CD4-positive, alpha-beta memory T cell (primary cell): ENCODE data around the gene COL5A1. TPM values are rescaled to one million over a fixed set of nuclear protein-coding genes. Genes with fewer than 3 reads are reported as not detected.

Experiments
- CTCF ChIA-PET: fragments of 350-600 bp; sonication (Branson Sonifier 250); formaldehyde crosslinking; loops from one replicate; lab custom pipeline; 2021; ENCODE audit warnings: inconsistent platforms; ENCODE audit not compliant: partially characterized antibody; lab: Charles Lee
- POLR2A ChIA-PET: fragments of 350-600 bp; sonication (Branson Sonifier 250); formaldehyde crosslinking; loops from one replicate; lab custom pipeline; 2021; ENCODE audit not compliant: partially characterized antibody; lab: Charles Lee
- DNase-seq, 5 donors: peaks; one replicate each; pipeline versions ENCODE4 v3.0.0 to v3.0.0-alpha.2; 2020 to 2022; ENCODE audit warnings: mixed read lengths in 1 of 5
- H3K27ac ChIP-seq: one replicate; pipeline ENCODE4 v1.7.0; 2013; ENCODE audit warnings: low read depth, low read length
- H3K27me3 ChIP-seq: 2 replicates; pipeline ENCODE4 v1.7.0; 2013; ENCODE audit warnings: mild to moderate bottlenecking, low read length, moderate library complexity; ENCODE audit not compliant: insufficient read depth
- H3K36me3 ChIP-seq: 2 replicates; pipeline ENCODE4 v1.7.0; 2013; ENCODE audit warnings: mild to moderate bottlenecking, low read length, moderate library complexity; ENCODE audit not compliant: insufficient read depth
- H3K4me1 ChIP-seq: 2 replicates; pipeline ENCODE4 v1.7.0; 2013; ENCODE audit warnings: mild to moderate bottlenecking, low read length, moderate library complexity; ENCODE audit not compliant: insufficient read depth
- H3K4me3 ChIP-seq, 2 donors: one replicate each; pipeline ENCODE4 v1.7.0; 2013; ENCODE audit warnings: low read length in 2 of 2, mild to moderate bottlenecking in 1 of 2
- H3K9me3 ChIP-seq, 2 donors: one replicate each; pipeline ENCODE4 v1.7.0; 2013; ENCODE audit warnings: low read length in 2 of 2, control low read depth in 1 of 2; ENCODE audit not compliant: control insufficient read depth in 1 of 2
- H3K27ac Mint-ChIP-seq, 7 donors: one replicate each; pipeline ENCODE4 v1.8.0; 2020 to 2021; ENCODE audit warnings: mixed read lengths in 7 of 7, mild to moderate bottlenecking in 6 of 7, inconsistent platforms in 3 of 7, moderate library complexity in 3 of 7
- H3K27me3 Mint-ChIP-seq, 2 donors: one replicate each; pipeline ENCODE4 v1.8.0; 2020 to 2021; ENCODE audit warnings: mixed read lengths in 2 of 2
- H3K36me3 Mint-ChIP-seq, 2 donors: one replicate each; pipeline ENCODE4 v1.8.0; 2020 to 2021; ENCODE audit warnings: mixed read lengths in 2 of 2, inconsistent platforms in 1 of 2, mild to moderate bottlenecking in 1 of 2
- H3K4me1 Mint-ChIP-seq, 4 donors: one replicate each; pipeline ENCODE4 v1.8.0; 2020 to 2021; ENCODE audit warnings: mixed read lengths in 4 of 4, mild to moderate bottlenecking in 1 of 4
- H3K4me3 Mint-ChIP-seq, 8 donors: one replicate each; pipeline ENCODE4 v1.8.0; 2020 to 2021; ENCODE audit warnings: mixed read lengths in 8 of 8, mild to moderate bottlenecking in 7 of 8, moderate library complexity in 6 of 8, inconsistent platforms in 3 of 8
- H3K9me3 Mint-ChIP-seq, 8 donors: one replicate each; pipeline ENCODE4 v1.8.0; 2020 to 2021; ENCODE audit warnings: mixed read lengths in 8 of 8, mild to moderate bottlenecking in 5 of 8, inconsistent platforms in 3 of 8, moderate library complexity in 1 of 8
- intact Hi-C: fragments of 100-400 bp; cut with micrococcal nuclease; formaldehyde crosslinking; loops from one replicate; pipeline ENCODE4 v1.15.1; 2023
- polyA plus RNA-seq, 2 donors: library from polyadenylated mRNA; unstranded; fragments of 300-500 nt; fragmentation: Illumina TruSeq; gene quantifications; one replicate each; pipeline ENCODE4 v1.2.3, GENCODE V29; 2021
- total RNA-seq, 2 experiments: library from RNA; stranded (reverse); gene quantifications; one replicate each; pipeline ENCODE4 v1.2.3, GENCODE V29; 2021

Gene COL5A1
- total and polyA plus RNA-seq, 4 experiments from 2014 or later = 0.36 to 1.6 (median 1.5) TPM; not detected in 1

DNA sequence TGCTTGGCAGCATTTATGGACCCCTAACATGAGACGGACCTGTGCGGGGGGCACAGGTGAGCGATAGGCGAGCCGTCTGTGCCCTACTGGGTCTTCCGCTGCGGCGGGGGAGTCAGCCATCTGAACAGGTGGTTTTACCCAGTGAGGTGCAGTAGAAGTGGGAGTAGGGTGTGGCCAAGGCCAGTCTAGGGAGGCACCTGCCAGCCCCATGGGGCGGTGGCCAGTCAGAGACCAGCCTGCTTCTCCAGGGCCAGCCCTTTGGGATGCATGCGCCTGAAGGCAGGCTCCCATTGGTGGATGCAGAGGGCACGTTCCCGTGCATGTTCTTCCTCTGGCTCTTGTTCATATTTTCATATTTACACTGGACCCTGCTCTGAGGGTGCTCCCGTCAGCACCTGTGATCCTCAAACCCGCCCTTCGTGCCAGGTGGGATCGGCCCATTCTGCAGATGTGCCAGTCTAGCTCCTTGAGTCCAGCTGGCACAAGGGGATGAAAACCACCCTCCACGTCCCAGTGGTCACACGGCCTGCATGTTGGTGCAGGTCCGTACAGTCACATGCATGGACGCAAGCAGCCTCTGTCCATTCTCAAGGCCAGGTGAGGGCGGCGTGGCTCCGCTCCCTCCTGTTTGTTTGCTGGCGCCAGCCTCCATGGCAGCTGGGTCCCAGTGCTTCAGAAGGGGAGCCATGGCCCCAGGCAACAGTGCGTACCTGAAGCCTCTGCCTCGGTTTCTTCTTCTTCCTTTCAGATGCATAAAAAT, 9.0 kb downstream of the COL5A1 start:
- Mint-ChIP-seq H3K9me3 (no peaks in the 10 kb centered on the region), H3K36me3 (no peaks in the 10 kb centered on the region), H3K4me1 (peaks cover 0 to 8% (median 0%) of the 10 kb centered on the region in 4 donors), H3K27ac (peak overlapping the region in 2 of 7 donors; percentile 42 to 48), H3K4me3 (peak overlapping the region in 1 of 8 donors; percentile 14), H3K27me3 (peaks cover 2 to 5% of the 10 kb centered on the region in 2 donors)
- H3K36me3 ChIP-seq = no peaks in the 10 kb centered on the region
- no peaks in the 10 kb centered on the region for H3K27me3 ChIP-seq
- no peaks in the 10 kb centered on the region for H3K9me3 ChIP-seq
- CTCF ChIA-PET = no interaction called here
- POLR2A ChIA-PET = no interaction called here
- H3K4me1 ChIP-seq = no peaks in the 10 kb centered on the region
- no peak overlapping the region for H3K4me3 ChIP-seq
- H3K27ac ChIP-seq = no peak overlapping the region
- DNase-seq = no peak
- intact Hi-C loops = no loop called here

DNA sequence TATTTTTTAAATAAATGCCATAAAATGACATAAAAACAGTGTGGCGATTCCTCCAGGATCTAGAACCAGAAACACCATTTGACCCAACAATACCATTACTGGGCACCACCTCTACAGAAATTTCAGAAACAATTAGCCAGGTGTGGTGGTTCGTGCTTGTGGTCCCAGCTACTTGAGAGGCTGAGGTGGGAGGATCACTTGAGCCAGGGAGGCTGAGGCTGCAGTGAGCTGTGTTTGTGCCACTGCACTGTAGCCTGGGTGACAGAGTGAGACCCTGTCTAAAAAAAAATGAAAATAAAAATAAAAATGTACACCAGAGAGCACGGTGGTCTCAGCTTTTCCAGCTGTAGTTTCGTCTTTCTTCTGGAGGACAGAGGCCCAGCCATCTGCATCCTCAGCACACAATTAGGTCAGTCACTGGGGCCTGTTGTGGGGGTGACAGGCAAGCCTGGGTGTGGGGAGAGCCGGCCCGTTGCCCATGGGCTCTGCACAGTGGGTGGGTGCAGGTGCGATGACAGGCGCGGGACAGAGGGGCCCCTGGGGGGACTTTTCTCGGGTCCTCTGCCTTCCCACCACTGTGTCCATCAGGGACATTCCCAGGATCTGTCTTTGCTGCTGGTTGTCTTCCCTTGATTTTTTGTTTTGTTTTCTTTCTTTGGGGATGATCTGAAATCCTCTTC, 9.8 kb downstream of the COL5A1 start:
- ChIA-PET CTCF (no interaction called here), POLR2A (no interaction called here)
- H3K27ac ChIP-seq = no peak overlapping the region
- no peak overlapping the region for H3K4me3 ChIP-seq
- no peak for DNase-seq
- Mint-ChIP-seq H3K4me3 (no peak overlapping the region), H3K4me1 (peaks cover 0 to 8% (median 0%) of the 10 kb centered on the region in 4 donors), H3K9me3 (no peaks in the 10 kb centered on the region), H3K36me3 (no peaks in the 10 kb centered on the region), H3K27ac (peak overlapping the region in 2 of 7 donors; percentile 18 to 43), H3K27me3 (peaks cover 0 to 3% of the 10 kb centered on the region in 2 donors)
- H3K36me3 ChIP-seq = no peaks in the 10 kb centered on the region
- no peaks in the 10 kb centered on the region for H3K9me3 ChIP-seq
- no peaks in the 10 kb centered on the region for H3K4me1 ChIP-seq
- H3K27me3 ChIP-seq = no peaks in the 10 kb centered on the region
- intact Hi-C loops = no loop called here

DNA sequence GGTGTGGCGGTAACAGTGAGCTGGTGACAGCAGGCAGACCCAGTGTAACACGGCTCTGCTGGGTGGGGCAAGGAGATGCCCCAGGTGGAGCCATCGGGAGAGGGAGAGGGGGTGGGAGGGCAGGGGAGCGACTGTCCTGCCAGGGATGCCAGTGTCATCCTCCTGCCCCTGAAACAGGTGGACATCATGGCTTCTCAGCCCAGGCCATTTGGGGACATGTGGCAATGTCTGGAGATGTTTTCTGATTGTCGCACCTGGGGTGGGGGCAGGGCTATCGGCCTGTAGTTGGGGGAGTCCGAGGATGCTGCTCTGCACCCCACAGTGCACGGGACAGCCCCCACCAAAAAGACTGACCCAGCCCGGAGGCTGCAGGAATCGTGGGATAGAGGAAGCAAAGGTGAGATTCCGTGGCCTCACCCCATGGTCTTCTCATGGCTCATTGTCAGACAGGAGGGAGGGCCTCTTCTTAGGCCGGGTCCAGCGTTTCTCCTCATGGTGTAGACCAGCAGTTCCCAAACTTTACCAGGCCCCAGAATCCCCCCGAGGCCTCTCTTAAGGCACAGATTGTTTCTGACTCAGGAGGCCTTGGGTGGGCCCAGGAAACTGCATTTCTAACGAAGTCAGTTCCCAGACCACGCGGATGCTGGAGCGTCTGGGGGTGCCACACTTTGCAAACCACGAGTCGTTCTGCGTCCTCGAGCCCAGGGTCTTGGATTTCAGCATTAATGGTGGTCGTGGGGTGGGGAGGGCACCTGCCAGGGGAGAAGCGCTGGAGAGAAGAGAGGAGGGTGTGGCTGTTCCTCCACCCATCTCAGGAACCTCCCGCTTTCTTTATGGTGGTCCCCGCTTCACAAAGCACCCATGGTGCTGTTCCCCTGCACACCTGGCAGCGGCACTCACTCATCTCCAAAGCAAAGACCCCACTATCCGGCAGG, 11.0 kb downstream of the COL5A1 start:
- peaks cover 0 to 8% (median 0%) of the 10 kb centered on the region in 4 donors for H3K4me1 Mint-ChIP-seq
- H3K9me3 ChIP-seq = no peaks in the 10 kb centered on the region
- H3K27me3 ChIP-seq = no peaks in the 10 kb centered on the region
- peaks cover 0 to 3% of the 10 kb centered on the region in 2 donors for H3K27me3 Mint-ChIP-seq
- H3K27ac ChIP-seq = no peak overlapping the region
- POLR2A ChIA-PET = no interaction called here
- no peaks in the 10 kb centered on the region for H3K36me3 ChIP-seq
- H3K9me3 Mint-ChIP-seq = no peaks in the 10 kb centered on the region
- H3K36me3 Mint-ChIP-seq = no peaks in the 10 kb centered on the region
- intact Hi-C loops = no loop called here
- H3K4me3 ChIP-seq = no peak overlapping the region
- no peaks in the 10 kb centered on the region for H3K4me1 ChIP-seq
- no peak overlapping the region for H3K4me3 Mint-ChIP-seq
- CTCF ChIA-PET = no interaction called here
- no peak overlapping the region for H3K27ac Mint-ChIP-seq
- DNase-seq = no peak

DNA sequence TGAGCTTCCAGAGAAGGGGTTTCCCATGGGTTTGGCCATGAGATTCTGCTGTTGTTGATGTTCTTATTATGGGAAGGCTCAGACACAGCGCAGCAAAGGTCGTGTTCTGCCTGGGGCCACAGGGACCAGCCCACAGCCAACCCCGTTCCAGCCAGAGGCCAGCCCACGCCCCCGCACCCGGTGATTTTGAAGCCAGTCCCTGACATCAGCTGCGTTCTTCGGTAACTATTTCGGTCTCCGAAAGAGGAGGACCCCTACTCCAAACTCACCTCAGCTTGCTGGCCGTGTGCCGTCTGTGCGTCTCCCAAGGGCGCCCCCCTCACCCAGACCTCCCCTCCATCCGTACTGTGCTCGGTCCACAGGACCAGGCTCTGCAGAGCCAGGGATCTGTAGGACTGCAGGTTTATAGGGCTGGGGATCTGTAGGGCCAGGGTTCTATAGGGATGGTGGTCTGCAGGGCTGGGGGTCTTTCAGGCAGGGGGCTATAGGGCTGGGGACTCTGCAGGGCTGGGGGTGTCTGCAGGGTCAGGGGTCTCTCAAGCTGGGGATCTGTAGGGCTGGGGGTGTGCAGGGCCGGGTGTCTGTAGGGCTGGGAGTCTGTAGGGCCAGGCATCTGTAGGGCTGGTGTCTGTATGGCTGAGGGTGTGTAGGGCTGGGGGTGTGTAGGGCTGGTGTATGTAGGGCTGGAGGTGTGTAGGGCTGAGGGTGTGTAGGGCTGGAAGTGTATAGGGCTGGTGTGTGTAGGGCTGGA, 11.8 kb downstream of the COL5A1 start:
- no peak overlapping the region for H3K4me3 Mint-ChIP-seq
- POLR2A ChIA-PET = no interaction called here
- DNase-seq = no peak
- no peaks in the 10 kb centered on the region for H3K36me3 Mint-ChIP-seq
- Histone ChIP-seq H3K9me3 (no peaks in the 10 kb centered on the region), H3K27ac (no peak overlapping the region), H3K27me3 (no peaks in the 10 kb centered on the region), H3K36me3 (no peaks in the 10 kb centered on the region), H3K4me3 (no peak overlapping the region), H3K4me1 (no peaks in the 10 kb centered on the region)
- no peaks in the 10 kb centered on the region for H3K9me3 Mint-ChIP-seq
- intact Hi-C loops = no loop called here
- H3K4me1 Mint-ChIP-seq = peaks cover 0 to 5% (median 0%) of the 10 kb centered on the region in 4 donors
- CTCF ChIA-PET = no interaction called here
- no peaks in the 10 kb centered on the region for H3K27me3 Mint-ChIP-seq
- H3K27ac Mint-ChIP-seq = no peak overlapping the region

DNA sequence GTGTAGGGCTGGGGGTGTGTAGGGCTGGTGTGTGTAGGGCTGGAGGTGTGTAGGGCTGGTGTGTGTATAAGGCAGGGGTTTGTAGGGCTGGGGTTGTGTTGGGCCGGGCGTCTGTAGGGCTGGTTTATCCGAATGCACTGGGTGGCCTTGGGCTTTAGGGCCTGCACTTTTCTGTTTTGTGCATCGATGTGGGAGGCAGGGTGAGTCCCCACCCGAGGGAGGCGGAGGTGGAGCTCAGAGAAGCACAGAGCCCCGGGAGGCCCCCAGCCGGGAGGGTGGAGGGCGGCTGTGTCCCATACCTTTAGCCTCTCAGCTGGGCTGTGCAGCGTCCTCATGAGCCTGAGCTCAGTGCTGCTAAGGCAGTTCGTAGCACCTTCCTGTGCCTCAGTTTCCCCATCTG, 13.5 kb downstream of the COL5A1 start:
- Mint-ChIP-seq H3K36me3 (no peaks in the 10 kb centered on the region), H3K4me1 (no peaks in the 10 kb centered on the region), H3K27ac (no peak overlapping the region), H3K27me3 (no peaks in the 10 kb centered on the region), H3K9me3 (peaks cover 0 to 4% (median under 1%) of the 10 kb centered on the region in 8 donors), H3K4me3 (no peak overlapping the region)
- intact Hi-C loops = no loop called here
- no peak overlapping the region for H3K4me3 ChIP-seq
- H3K4me1 ChIP-seq = no peaks in the 10 kb centered on the region
- no peaks in the 10 kb centered on the region for H3K27me3 ChIP-seq
- no peaks in the 10 kb centered on the region for H3K9me3 ChIP-seq
- ChIA-PET POLR2A (no interaction called here), CTCF (no interaction called here)
- H3K27ac ChIP-seq = no peak overlapping the region
- H3K36me3 ChIP-seq = no peaks in the 10 kb centered on the region
- no peak for DNase-seq

DNA sequence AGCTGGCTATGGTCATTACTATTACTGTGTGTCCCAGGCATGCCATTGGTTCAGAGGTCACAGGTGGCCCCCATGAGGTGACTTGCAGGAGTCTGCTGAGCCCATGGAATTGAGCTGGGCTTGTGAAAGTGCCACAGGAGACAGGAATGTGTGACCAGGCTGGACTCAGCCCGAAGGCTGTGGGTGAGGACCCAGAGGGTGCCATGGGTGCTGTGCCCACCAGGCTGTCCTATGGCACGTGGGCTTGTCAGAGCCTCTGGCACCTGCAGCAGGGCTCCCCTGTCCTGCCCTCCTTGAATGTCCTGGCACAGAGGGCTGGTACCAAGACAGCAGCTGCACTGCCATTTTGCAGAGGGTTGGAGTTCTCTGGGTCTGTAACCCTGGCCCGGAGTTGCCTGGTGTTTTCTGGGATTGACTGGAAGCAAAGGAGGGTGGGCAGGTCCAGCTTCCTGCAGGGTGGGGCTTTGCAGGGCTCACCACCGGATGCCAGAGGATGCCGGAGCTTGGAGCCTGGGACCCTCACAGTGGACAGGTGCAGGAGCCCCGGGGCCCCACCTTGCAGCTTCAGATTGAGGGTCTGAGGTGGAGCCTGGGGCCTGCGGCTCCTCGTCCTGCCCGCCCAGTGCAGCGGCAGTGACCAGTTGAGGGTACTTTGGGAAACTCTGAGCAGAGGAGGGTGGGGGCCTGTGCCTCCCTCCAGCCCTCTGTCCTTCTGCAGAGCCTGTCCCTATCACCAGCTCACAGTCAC, 14.2 kb downstream of the COL5A1 start:
- peaks cover under 1 to 2% of the 10 kb centered on the region in 2 donors for H3K36me3 Mint-ChIP-seq
- H3K27ac ChIP-seq = no peak overlapping the region
- no peak overlapping the region for H3K4me3 ChIP-seq
- H3K27ac Mint-ChIP-seq = no peak overlapping the region
- no peaks in the 10 kb centered on the region for H3K9me3 ChIP-seq
- no peak for DNase-seq
- H3K27me3 ChIP-seq = no peaks in the 10 kb centered on the region
- H3K36me3 ChIP-seq = no peaks in the 10 kb centered on the region
- no peaks in the 10 kb centered on the region for H3K4me1 Mint-ChIP-seq
- H3K4me3 Mint-ChIP-seq = no peak overlapping the region
- ChIA-PET CTCF (no interaction called here), POLR2A (no interaction called here)
- no peaks in the 10 kb centered on the region for H3K4me1 ChIP-seq
- peaks cover 0 to 8% (median 3%) of the 10 kb centered on the region in 8 donors for H3K9me3 Mint-ChIP-seq
- intact Hi-C loops = no loop called here
- peaks cover 0 to 1% of the 10 kb centered on the region in 2 donors for H3K27me3 Mint-ChIP-seq
